ENCODE data around the gene IGF2BP2. TPM values are rescaled to one million over a fixed set of nuclear protein-coding genes. Genes with fewer than 3 reads are reported as not detected.
"Not testable (repeated sequence)": the region's sequence is repeated elsewhere in the genome, so short reads cannot be mapped to it uniquely, and the experiment has no call there.

Gene IGF2BP2
- total and polyA plus RNA-seq, 5 experiments from 2014 or later: 0.49 TPM; not detected in 4

DNA sequence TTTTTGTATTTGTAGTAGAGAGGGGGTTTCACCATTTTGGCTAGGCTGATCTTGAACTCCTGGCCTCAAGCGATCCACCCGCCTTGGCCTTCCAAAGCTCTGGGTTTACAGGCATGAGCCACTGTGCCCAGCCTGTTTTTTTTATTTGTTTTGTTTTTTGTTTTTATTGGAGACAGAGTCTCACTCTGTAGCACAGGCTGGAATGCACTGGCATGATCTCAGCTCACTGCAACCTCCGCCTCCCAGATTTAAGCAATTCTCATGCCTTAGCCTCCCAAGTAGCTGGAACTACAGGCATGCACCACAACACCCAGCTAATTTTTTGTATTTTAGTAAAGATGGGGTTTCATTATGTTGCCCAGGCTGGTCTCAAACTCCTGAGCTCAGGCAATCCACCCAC lies 28.9 kb upstream of the IGF2BP2 start:
- peaks cover 1 to 27% (median 17%) of the 10 kb centered on the region in 9 donors for H3K9me3 Mint-ChIP-seq
- H3K4me1 Mint-ChIP-seq: not testable (repeated sequence)

DNA sequence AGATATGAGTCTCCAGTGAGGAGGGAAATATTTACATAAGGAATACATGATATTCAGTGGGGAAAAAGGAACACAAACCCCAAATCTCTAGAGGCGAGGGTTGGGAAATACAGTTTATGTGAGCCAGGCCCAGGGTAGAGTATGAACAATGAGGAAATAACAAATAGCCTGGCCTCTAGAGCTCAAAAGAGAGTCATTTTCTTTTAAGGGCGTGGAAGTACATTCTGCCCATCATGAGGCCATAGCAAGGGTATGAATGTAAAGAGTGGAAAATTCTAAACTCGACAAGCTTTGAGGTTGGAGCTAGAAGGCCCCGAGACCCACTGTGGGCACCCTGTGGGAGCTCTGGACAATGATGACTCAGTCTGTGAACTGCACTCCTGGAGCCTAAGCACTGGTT lies 27.8 kb upstream of the IGF2BP2 start:
- Mint-ChIP-seq H3K36me3 (peaks cover 0 to 15% (median 3%) of the 10 kb centered on the region in 3 donors), H3K4me3 (no peak overlapping the region), H3K27ac (no peak overlapping the region), H3K27me3 (peaks cover 0 to 4% (median 4%) of the 10 kb centered on the region in 5 donors), H3K9me3 (peaks cover 1 to 27% (median 17%) of the 10 kb centered on the region in 9 donors), H3K4me1 (no peaks in the 10 kb centered on the region)
- POLR2A ChIA-PET: no interaction called here
- no peak for DNase-seq
- ATAC-seq: no peak

More for the DNA sequence above, 28.9 kb upstream of the IGF2BP2 start:
- POLR2A ChIA-PET, ATAC-seq, H3K4me3 Mint-ChIP-seq, H3K27me3 Mint-ChIP-seq, DNase-seq, H3K27ac Mint-ChIP-seq: not testable (repeated sequence)
- peaks cover 0 to 15% (median 3%) of the 10 kb centered on the region in 3 donors for H3K36me3 Mint-ChIP-seq

DNA sequence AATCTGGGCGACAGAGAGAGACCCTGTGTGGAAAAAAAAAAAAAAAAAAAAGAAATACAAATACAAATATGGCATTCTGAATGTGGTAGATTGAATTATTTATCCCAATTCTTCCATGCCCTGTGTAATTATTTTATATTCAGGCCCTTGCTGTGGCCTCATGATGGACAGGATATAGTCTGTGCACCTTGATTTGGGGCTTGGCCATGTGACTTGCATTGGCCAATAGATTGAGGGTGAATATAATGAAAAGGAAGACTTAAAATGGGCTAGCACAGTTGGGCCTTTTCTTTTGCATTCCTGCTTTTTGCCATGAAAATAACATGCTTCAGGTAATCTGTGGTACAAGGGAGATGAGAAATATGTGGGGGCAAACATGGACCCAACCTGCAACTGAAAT lies 27.1 kb upstream of the IGF2BP2 start:
- POLR2A ChIA-PET: no interaction called here
- Mint-ChIP-seq H3K27ac (no peak overlapping the region), H3K4me1 (no peaks in the 10 kb centered on the region), H3K4me3 (no peak overlapping the region), H3K9me3 (peaks cover 0 to 24% (median 15%) of the 10 kb centered on the region in 9 donors), H3K36me3 (peaks cover 0 to 12% (median 3%) of the 10 kb centered on the region in 3 donors), H3K27me3 (peaks cover 0 to 7% (median 4%) of the 10 kb centered on the region in 5 donors)
- ATAC-seq (no peak), DNase-seq (no peak)

DNA sequence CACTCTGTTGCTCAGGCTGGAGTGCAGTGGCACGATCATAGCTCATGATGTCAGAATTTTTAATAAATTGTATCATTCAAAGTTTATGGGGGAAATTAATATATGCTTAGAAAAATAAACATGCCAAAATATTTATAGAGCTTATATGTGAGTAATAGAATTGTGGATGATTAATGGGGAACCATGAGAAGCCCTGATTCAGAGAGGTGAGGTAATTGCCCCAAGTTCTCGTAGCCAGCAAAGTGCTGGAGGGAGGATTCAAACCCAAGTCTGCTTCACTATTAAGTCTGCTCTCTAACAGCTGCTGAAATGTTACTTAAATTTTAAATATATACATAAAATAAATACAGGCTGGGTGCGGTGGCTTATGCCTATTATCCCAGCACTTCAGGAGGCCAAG lies 26.2 kb upstream of the IGF2BP2 start:
- Mint-ChIP-seq H3K4me3 (no peak overlapping the region), H3K27me3 (peaks cover 0 to 7% (median 3%) of the 10 kb centered on the region in 5 donors), H3K4me1 (no peaks in the 10 kb centered on the region), H3K27ac (no peak overlapping the region), H3K9me3 (peaks cover 0 to 15% (median 6%) of the 10 kb centered on the region in 9 donors), H3K36me3 (peaks cover 0 to 3% (median under 1%) of the 10 kb centered on the region in 3 donors)
- POLR2A ChIA-PET: no interaction called here
- no peak for ATAC-seq
- no peak for DNase-seq

DNA sequence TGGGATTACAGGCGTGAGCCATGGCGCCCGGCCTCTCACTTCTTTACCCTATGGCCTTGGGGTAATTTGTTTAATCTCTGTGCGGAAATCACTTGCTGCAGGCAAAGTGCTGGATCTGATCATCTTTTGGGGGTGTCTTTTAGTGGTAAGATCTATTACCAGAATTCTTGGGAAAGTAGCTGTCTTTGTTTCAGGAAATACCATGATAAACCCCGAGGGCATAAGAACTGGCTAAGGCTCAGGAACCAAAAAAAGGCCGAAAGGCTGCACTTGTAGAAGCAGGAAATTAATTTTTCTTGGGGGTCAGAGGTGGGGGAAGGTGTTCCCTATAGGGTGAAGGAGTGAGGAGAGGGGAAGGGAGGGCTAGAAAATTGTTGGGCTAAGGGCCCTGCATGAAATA lies 22.7 kb upstream of the IGF2BP2 start:
- Mint-ChIP-seq H3K36me3 (no peaks in the 10 kb centered on the region), H3K9me3 (peaks cover 0 to under 1% (median 0%) of the 10 kb centered on the region in 9 donors), H3K27ac (peak overlapping the region in 1 of 10 donors; percentile 3), H3K27me3 (peaks cover 0 to 15% (median 8%) of the 10 kb centered on the region in 5 donors), H3K4me3 (no peak overlapping the region), H3K4me1 (no peaks in the 10 kb centered on the region)
- DNase-seq: no peak
- no peak for ATAC-seq
- POLR2A ChIA-PET: no interaction called here

DNA sequence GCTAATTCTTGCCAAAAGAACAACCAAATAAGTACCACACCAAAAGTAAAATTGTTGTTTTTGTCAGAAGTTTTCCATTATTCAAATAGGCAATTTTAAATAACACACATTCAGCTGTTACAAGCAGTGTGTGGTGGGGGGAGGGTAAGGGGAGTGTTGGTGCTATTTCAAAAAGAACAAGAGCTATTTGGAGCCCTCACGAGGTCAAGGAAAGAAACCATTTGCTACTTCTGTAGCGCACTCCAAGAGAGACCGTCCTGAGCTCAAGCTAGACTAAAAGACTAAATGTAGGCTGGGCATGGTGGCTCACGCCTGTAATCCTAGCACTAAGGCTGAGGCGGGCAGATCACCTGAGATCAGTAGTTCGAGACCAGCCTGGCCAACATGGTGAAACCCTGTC lies 21.2 kb upstream of the IGF2BP2 start:
- H3K4me1 Mint-ChIP-seq: no peaks in the 10 kb centered on the region
- ATAC-seq: no peak
- peaks cover 0 to 15% (median 9%) of the 10 kb centered on the region in 5 donors for H3K27me3 Mint-ChIP-seq
- no peak overlapping the region for H3K4me3 Mint-ChIP-seq
- DNase-seq: no peak
- POLR2A ChIA-PET: no interaction called here
- H3K27ac Mint-ChIP-seq: no peak overlapping the region
- H3K9me3 Mint-ChIP-seq: no peaks in the 10 kb centered on the region
- H3K36me3 Mint-ChIP-seq: no peaks in the 10 kb centered on the region

DNA sequence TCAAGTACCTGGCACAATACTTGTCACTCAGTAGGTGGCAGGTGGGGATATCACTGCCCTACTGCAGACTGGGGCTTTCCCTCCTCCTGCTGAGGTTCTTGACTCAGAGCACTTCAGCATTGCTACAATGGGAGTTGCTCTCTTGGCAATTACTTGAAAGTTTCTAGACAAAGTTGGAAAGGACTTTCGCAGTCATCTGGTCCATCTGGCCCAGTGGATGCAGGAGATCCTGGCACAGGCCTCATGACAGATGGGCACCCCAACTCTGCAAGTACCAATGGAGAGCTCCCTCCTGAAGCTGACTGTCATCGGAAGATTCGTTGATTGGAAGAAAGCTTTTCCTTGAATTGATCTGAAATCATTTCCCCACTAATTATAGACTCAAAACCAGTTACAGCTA lies 19.2 kb upstream of the IGF2BP2 start:
- Mint-ChIP-seq H3K27me3 (peaks cover 0 to 15% (median 11%) of the 10 kb centered on the region in 5 donors), H3K36me3 (no peaks in the 10 kb centered on the region), H3K9me3 (no peaks in the 10 kb centered on the region), H3K4me3 (no peak overlapping the region), H3K27ac (no peak overlapping the region), H3K4me1 (no peaks in the 10 kb centered on the region)
- DNase-seq: no peak
- no peak for ATAC-seq
- POLR2A ChIA-PET: no interaction called here

DNA sequence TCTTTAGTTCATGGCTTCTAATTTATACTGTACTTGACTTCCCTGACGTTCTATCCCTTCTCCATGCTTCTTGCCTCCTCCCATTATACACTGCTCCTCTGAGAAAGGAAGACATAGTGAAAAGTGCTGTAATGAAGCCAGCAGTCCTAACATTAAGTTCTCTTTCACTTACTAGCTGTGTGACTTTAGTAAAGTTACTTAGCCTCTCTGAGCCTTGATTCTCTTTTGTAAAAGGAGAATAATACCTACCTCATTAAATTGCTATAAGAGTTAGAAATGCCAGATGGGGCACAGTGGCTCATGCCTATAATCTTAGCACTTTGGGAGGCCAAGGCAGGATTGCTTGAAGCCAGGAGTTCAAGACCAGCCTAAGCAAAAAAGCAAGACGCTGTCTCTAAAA lies 18.8 kb upstream of the IGF2BP2 start:
- POLR2A ChIA-PET: no interaction called here
- Mint-ChIP-seq H3K27ac (no peak overlapping the region), H3K4me1 (no peaks in the 10 kb centered on the region), H3K27me3 (peaks cover 0 to 16% (median 13%) of the 10 kb centered on the region in 5 donors), H3K4me3 (no peak overlapping the region), H3K36me3 (no peaks in the 10 kb centered on the region), H3K9me3 (no peaks in the 10 kb centered on the region)
- ATAC-seq (no peak), DNase-seq (no peak)

DNA sequence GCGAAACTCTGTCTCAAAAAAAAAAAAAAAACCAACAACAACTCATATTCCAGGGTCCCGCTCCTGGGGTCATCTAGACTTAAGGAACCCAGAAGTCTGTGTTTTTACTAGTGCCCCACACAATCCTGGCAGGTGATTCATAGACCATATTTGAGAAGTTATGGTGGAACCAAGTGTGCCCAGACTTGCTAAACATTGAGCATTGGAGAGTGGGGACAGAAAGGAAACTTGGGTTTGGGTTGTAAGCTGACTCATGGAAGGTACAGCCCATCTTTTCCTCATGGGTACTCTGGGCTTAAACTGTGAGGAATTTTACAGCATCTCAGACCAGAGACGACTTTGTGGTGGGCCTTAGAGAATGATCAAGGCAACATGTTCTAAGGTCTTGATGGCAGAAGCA lies 18.3 kb upstream of the IGF2BP2 start:
- POLR2A ChIA-PET: no interaction called here
- no peak for ATAC-seq
- no peak overlapping the region for H3K27ac Mint-ChIP-seq
- no peak for DNase-seq
- no peaks in the 10 kb centered on the region for H3K4me1 Mint-ChIP-seq
- H3K36me3 Mint-ChIP-seq: no peaks in the 10 kb centered on the region
- peaks cover 4 to 19% (median 16%) of the 10 kb centered on the region in 5 donors for H3K27me3 Mint-ChIP-seq
- H3K4me3 Mint-ChIP-seq: no peak overlapping the region
- no peaks in the 10 kb centered on the region for H3K9me3 Mint-ChIP-seq

DNA sequence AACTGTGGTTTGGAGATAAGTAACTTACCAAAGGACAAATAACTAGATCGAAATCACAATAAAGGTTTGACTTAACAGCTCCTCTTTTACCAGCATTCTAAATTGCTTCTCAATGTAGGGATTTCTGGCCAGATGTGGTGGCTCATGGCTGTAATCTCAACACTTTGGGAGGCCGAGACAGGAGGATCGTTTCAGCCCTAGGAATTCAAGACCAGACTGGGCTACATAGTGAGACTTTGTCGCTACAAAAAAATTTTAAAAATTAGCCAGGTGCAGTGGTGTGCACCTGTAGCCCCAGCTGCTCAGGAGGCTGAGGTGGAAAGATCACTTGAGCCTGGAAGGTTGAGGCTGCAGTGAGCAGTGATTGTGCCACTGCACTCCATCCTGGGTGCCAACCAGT lies 17.4 kb upstream of the IGF2BP2 start:
- H3K4me3 Mint-ChIP-seq: no peak overlapping the region
- POLR2A ChIA-PET: no interaction called here

DNA sequence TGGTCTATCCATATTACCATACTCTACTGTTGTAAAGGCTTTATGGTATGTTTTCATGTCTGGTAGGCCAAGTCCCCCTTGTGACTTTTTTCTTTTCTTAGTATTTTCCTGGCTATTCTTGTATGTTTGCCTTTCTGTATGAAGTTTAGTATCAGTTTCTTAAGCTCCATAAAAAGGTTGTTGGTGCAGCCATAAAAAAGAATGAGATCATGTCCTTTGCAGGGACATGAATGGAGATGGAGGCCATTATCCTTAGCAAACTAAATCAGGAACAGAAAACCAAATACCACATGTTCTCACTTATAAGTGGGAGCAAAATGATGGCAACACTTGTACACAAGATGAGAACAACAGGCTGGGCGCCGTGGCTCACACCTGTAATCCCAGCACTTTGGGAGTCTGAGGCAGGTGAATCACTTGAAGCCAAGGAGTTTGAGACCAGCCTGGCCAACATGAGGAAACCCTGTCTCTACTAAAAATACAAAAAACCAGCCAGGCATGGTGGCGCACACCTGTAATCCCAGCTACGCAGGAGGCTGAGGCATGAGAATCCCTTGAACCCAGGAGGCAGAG lies 13.7 kb upstream of the IGF2BP2 start:
- peaks cover 6 to 23% (median 11%) of the 10 kb centered on the region in 5 donors for H3K27me3 Mint-ChIP-seq
- H3K9me3 Mint-ChIP-seq, ATAC-seq, POLR2A ChIA-PET, H3K36me3 Mint-ChIP-seq, H3K4me1 Mint-ChIP-seq, DNase-seq, H3K4me3 Mint-ChIP-seq, H3K27ac Mint-ChIP-seq: not testable (repeated sequence)

More for the DNA sequence above, 17.4 kb upstream of the IGF2BP2 start:
- H3K36me3 Mint-ChIP-seq: no peaks in the 10 kb centered on the region
- DNase-seq (no peak), ATAC-seq (no peak)
- H3K9me3 Mint-ChIP-seq: no peaks in the 10 kb centered on the region
- H3K27ac Mint-ChIP-seq: no peak overlapping the region
- peaks cover 4 to 27% (median 13%) of the 10 kb centered on the region in 5 donors for H3K27me3 Mint-ChIP-seq
- H3K4me1 Mint-ChIP-seq: no peaks in the 10 kb centered on the region

DNA sequence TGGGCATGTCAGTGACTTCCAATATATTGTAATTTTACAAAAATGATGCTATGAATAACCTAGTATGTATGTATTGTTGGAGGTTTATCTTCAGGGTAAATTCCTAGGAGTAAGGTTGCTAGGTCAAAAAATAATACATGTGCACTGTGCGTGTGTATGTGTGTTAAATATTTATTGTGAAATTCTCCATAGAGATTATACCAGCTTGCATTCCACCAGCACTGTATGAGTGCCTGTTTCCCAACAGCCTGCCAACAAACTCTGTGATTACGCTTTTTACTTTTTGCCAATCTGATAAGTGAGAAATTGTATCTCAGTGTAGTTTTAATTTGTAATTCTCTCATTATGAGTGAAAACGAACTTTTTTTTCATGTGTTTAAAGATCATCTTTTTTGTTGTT lies 12.6 kb upstream of the IGF2BP2 start:
- Mint-ChIP-seq H3K9me3 (no peaks in the 10 kb centered on the region), H3K27ac (no peak overlapping the region), H3K4me1 (no peaks in the 10 kb centered on the region)

DNA sequence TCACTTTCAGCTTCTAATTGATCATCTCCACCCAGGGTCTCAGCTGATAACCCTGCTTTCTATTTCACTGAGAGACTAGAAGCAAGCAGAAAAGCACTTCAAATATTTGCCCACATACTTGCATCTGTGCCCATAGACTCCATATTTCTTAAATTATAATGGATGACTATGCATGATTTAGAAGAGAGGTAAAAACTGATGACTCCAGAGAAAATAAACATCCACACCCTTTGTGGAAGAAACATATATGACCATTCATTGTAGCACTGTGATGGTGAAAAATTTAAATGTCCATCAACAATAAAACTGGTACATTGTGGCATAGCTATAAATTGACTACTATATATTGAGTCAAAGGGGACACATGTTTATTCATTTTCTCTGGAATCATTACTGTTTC lies 7.1 kb upstream of the IGF2BP2 start:
- ATAC-seq (no peak), DNase-seq (no peak)
- POLR2A ChIA-PET: interaction anchor here (0.7 kb wide), 1 partner anchor 295 kb away, joined by 3 read pairs; no protein-coding TSS in a partner anchor
- Mint-ChIP-seq H3K4me1 (no peaks in the 10 kb centered on the region), H3K9me3 (no peaks in the 10 kb centered on the region), H3K4me3 (no peak overlapping the region), H3K27me3 (peaks cover 22 to 52% (median 28%) of the 10 kb centered on the region in 5 donors), H3K27ac (no peak overlapping the region), H3K36me3 (peaks cover 0 to 12% (median 0%) of the 10 kb centered on the region in 3 donors)

More for the DNA sequence above, 12.6 kb upstream of the IGF2BP2 start:
- H3K4me3 Mint-ChIP-seq: no peak overlapping the region
- DNase-seq (no peak), ATAC-seq (no peak)
- H3K36me3 Mint-ChIP-seq: no peaks in the 10 kb centered on the region
- H3K27me3 Mint-ChIP-seq: peaks cover 8 to 27% (median 12%) of the 10 kb centered on the region in 5 donors
- POLR2A ChIA-PET: no interaction called here

DNA sequence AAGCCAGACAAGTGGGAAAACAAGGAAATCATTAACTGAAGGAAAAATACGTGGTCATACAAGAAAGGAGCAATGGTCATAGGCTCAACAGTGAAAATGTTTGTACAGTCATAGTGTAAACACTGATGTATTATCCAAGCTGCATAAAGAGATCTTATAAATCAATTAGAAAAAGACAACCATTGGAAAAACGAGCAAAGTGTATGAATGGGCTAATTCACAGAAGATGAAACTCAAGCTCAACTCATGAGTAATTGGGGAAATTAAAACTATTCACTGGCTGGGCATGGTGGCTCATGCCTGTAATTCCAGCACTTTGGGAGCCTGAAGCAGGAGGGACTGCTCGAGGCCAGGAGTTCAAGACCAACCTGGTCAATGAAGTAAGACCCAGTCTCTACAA lies 6.4 kb upstream of the IGF2BP2 start:
- H3K36me3 Mint-ChIP-seq: peaks cover 0 to 12% (median 3%) of the 10 kb centered on the region in 3 donors
- H3K4me1 Mint-ChIP-seq: peaks cover 0 to 3% (median 0%) of the 10 kb centered on the region in 4 donors
- H3K4me3 Mint-ChIP-seq: no peak overlapping the region
- peaks cover 27 to 60% (median 36%) of the 10 kb centered on the region in 5 donors for H3K27me3 Mint-ChIP-seq
- H3K9me3 Mint-ChIP-seq: peaks cover 0 to 3% (median 0%) of the 10 kb centered on the region in 9 donors
- no peak overlapping the region for H3K27ac Mint-ChIP-seq
- POLR2A ChIA-PET: interaction anchor here (0.7 kb wide), 1 partner anchor 296 kb away, joined by 3 read pairs; no protein-coding TSS in a partner anchor
- DNase-seq (no peak), ATAC-seq (no peak)
